Mesenchymal stem cell (in vitro differentiated cells and primary cell): Measurements from ENCODE around the gene NDUFB11.

Experiments
- DNase-seq: peaks from one replicate; pipeline ENCODE4 v3.0.0-alpha.2; 2013
- H2AFZ ChIP-seq: one replicate; pipeline ENCODE4 v1.6.1; 2013; ENCODE audit warnings: low read depth, mild to moderate bottlenecking, control low read depth, inconsistent platforms, low read length, moderate library complexity
- H2AK5ac ChIP-seq: 2 replicates; pipeline ENCODE4 v1.6.1; 2013; ENCODE audit warnings: low read length, moderate library complexity, mild to moderate bottlenecking, inconsistent platforms; ENCODE audit not compliant: severe bottlenecking
- H2BK120ac ChIP-seq: one replicate; pipeline ENCODE4 v1.6.1; 2013; ENCODE audit warnings: low read depth, mild to moderate bottlenecking, inconsistent platforms, low read length, moderate library complexity
- H2BK12ac ChIP-seq, 2 experiments: one replicate each; pipeline ENCODE4 v1.6.1; 2013; ENCODE audit warnings: inconsistent platforms in 2 of 2, low read length in 2 of 2, mild to moderate bottlenecking in 2 of 2, moderate library complexity in 2 of 2, control low read depth in 1 of 2
- H2BK15ac ChIP-seq: one replicate; pipeline ENCODE4 v1.6.1; 2013; ENCODE audit warnings: mild to moderate bottlenecking, low read depth, inconsistent platforms; ENCODE audit not compliant: poor library complexity, severe bottlenecking
- H2BK5ac ChIP-seq: 2 replicates; pipeline ENCODE4 v1.6.1; 2013; ENCODE audit warnings: low read depth, mild to moderate bottlenecking, low read length, control low read depth, inconsistent platforms; ENCODE audit not compliant: poor library complexity, severe bottlenecking
- H3K14ac ChIP-seq, 2 experiments: one replicate each; pipeline ENCODE4 v1.6.1; 2013; ENCODE audit warnings: inconsistent platforms in 2 of 2, low read length in 2 of 2, control low read depth in 1 of 2, mild to moderate bottlenecking in 1 of 2, moderate library complexity in 1 of 2
- H3K18ac ChIP-seq, 2 experiments: one replicate each; pipeline ENCODE4 v1.6.1; 2013; ENCODE audit warnings: inconsistent platforms in 2 of 2, low read length in 2 of 2, control low read depth in 1 of 2, low read depth in 1 of 2, mild to moderate bottlenecking in 1 of 2
- H3K23ac ChIP-seq, 2 experiments: one replicate each; pipeline ENCODE4 v1.6.1; 2013; ENCODE audit warnings: inconsistent platforms in 2 of 2, low read length in 2 of 2, mild to moderate bottlenecking in 2 of 2, moderate library complexity in 2 of 2, control low read depth in 1 of 2
- H3K27ac ChIP-seq: 2 replicates; pipeline ENCODE4 v1.5.1; 2013; ENCODE audit warnings: mild to moderate bottlenecking, moderate library complexity, low read length, control low read depth, inconsistent platforms; ENCODE audit not compliant: poor library complexity, severe bottlenecking
- H3K27me3 ChIP-seq, 2 experiments: 2 replicates each; pipeline versions ENCODE4 v1.6.1 to v1.7.0; 2013; ENCODE audit warnings: low read length in 2 of 2, mild to moderate bottlenecking in 2 of 2, moderate library complexity in 2 of 2, control low read depth in 1 of 2, inconsistent platforms in 1 of 2; ENCODE audit not compliant: control insufficient read depth in 1 of 2, insufficient read depth in 1 of 2
- H3K36me3 ChIP-seq, 2 experiments: 2 replicates each; pipeline versions ENCODE4 v1.6.1 to v1.7.0; 2013; ENCODE audit warnings: low read length in 2 of 2, control low read depth in 1 of 2, inconsistent platforms in 1 of 2, low read depth in 1 of 2, mild to moderate bottlenecking in 1 of 2; ENCODE audit not compliant: insufficient read depth in 2 of 2, control insufficient read depth in 1 of 2
- H3K4ac ChIP-seq, 2 experiments: one replicate each; pipeline ENCODE4 v1.6.1; 2013; ENCODE audit warnings: inconsistent platforms in 2 of 2, low read length in 2 of 2, mild to moderate bottlenecking in 2 of 2, moderate library complexity in 2 of 2, control low read depth in 1 of 2, low read depth in 1 of 2
- H3K4me1 ChIP-seq: 2 replicates; pipeline ENCODE4 v1.6.1; 2013; ENCODE audit warnings: low read depth, low read length, control low read depth; ENCODE audit not compliant: control insufficient read depth, insufficient read depth
- H3K4me2 ChIP-seq: 2 replicates; pipeline ENCODE4 v1.6.1; 2013; ENCODE audit warnings: low read length, mild to moderate bottlenecking, inconsistent platforms; ENCODE audit not compliant: poor library complexity, severe bottlenecking
- H3K4me3 ChIP-seq, 2 experiments: 2 replicates each; pipeline versions ENCODE4 v1.5.1 to v1.7.0; 2013; ENCODE audit warnings: low read length in 2 of 2, mild to moderate bottlenecking in 2 of 2, control low read depth in 1 of 2, low read depth in 1 of 2; ENCODE audit not compliant: insufficient read depth in 1 of 2
- H3K79me1 ChIP-seq: replicated peaks from 2 replicates; pipeline ENCODE4 v1.6.1; 2013; ENCODE audit warnings: mild to moderate bottlenecking, control low read depth, low read length, inconsistent platforms; ENCODE audit not compliant: poor library complexity, severe bottlenecking
- H3K9ac ChIP-seq: 2 replicates; pipeline ENCODE4 v1.7.0; 2013; ENCODE audit warnings: mild to moderate bottlenecking, low read length, moderate library complexity
- H3K9me3 ChIP-seq: 2 replicates; pipeline ENCODE4 v1.7.0; 2013; ENCODE audit warnings: mild to moderate bottlenecking, low read length; ENCODE audit not compliant: control insufficient read depth
- H4K8ac ChIP-seq: one replicate; pipeline ENCODE4 v1.6.1; 2013; ENCODE audit warnings: inconsistent platforms, mild to moderate bottlenecking, low read length, moderate library complexity
- H4K91ac ChIP-seq: one replicate; pipeline ENCODE4 v1.6.1; 2013; ENCODE audit warnings: mild to moderate bottlenecking, low read length, inconsistent platforms
- WGBS: methylation state at CpG from one replicate; pipeline ENCODE4 v1.1.7; 2013; ENCODE audit warnings: mixed read lengths; 5-methylcytosine and 5-hydroxymethylcytosine counted together

The NDUFB11 gene

DNA sequence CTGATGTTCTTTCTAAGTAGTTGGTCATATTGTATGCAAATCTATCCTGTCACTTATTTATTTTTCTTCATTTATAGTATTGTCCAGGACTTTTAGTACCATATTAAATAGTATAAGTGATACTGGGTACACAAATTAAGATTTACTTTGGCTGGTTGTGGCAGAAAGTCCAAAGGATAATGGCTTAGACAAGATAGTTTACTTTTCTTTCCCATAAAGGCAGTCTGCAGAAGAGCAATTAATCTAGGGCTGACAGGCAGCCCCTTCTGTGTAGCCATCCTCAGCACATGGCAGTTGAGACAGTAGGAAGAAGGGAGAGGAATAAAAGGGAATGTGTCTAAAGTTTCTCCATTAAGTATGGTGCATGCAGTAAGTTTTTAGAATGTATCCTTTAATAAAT lies 6.9 kb upstream of the NDUFB11 start:
- Histone ChIP-seq H2BK15ac (no peak overlapping the region), H4K91ac (no peak overlapping the region), H2AFZ (no peak overlapping the region), H4K8ac (no peak overlapping the region), H3K27me3 (peaks cover 0 to 20% of the 10 kb centered on the region in 2 experiments), H2AK5ac (no peak overlapping the region), H3K4ac (no peak overlapping the region), H3K36me3 (peaks cover 11 to 18% of the 10 kb centered on the region in 2 experiments), H3K9ac (no peak overlapping the region), H3K4me2 (no peak overlapping the region), H3K18ac (no peak overlapping the region), H3K4me3 (no peak overlapping the region), H3K4me1 (peaks cover 11% of the 10 kb centered on the region), H3K14ac (no peak overlapping the region), H2BK5ac (no peak overlapping the region), H3K23ac (no peak overlapping the region), H2BK12ac (no peak overlapping the region), H2BK120ac (no peak overlapping the region), H3K27ac (no peak overlapping the region), H3K79me1 (no peaks in the 10 kb centered on the region), H3K9me3 (no peaks in the 10 kb centered on the region)
- no peak for DNase-seq

DNA sequence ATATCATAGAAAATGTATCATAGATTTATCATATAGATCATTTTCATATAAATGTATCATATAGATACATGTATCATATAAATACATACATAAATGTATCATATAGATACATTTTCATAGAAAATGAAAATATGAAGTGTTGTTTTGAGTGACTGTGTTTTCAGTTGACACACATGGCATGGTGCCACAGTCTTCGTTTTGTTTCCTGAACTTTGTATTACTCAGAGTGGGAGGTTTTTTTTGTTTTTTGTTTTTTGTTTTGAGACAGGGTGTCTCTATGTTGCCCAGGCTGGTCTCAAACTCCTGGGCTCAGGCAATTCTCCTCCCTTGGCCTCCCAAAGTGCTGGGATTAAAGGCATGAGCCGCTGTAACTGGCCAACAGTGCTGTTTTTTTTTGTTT lies 4.4 kb upstream of the NDUFB11 start:
- DNase-seq: no peak
- Histone ChIP-seq H2BK15ac (no peak overlapping the region), H3K36me3 (peaks cover 10 to 11% of the 10 kb centered on the region in 2 experiments), H3K79me1 (no peaks in the 10 kb centered on the region), H3K9ac (peak overlapping the region; percentile 32), H3K23ac (no peak overlapping the region), H3K27ac (no peak overlapping the region), H3K9me3 (no peaks in the 10 kb centered on the region), H3K4me2 (no peak overlapping the region), H3K4me1 (peaks cover 11% of the 10 kb centered on the region), H3K4ac (no peak overlapping the region), H2BK120ac (no peak overlapping the region), H2BK12ac (no peak overlapping the region), H4K8ac (no peak overlapping the region), H3K27me3 (peaks cover 0 to 18% of the 10 kb centered on the region in 2 experiments), H2AK5ac (no peak overlapping the region), H2AFZ (no peak overlapping the region), H3K4me3 (no peak overlapping the region), H2BK5ac (no peak overlapping the region), H3K14ac (no peak overlapping the region), H4K91ac (no peak overlapping the region), H3K18ac (no peak overlapping the region)
- 70% methylated on average over 1 of the region's 2 CpGs for WGBS

- Histone ChIP-seq H3K4ac (no peak overlapping the region), H3K9ac (peak overlapping the region; percentile 92), H2BK12ac (no peak overlapping the region), H4K8ac (no peak overlapping the region), H2AFZ (no peak overlapping the region), H3K4me3 (peak overlapping the region in 1 of 2 experiments; percentile 87), H3K9me3 (no peaks in the 10 kb centered on the region), H3K4me2 (peak overlapping the region; percentile 54), H3K27me3 (peaks cover 0 to 19% of the 10 kb centered on the region in 2 experiments), H4K91ac (no peak overlapping the region), H3K36me3 (peaks cover 9 to 12% of the 10 kb centered on the region in 2 experiments), H2BK5ac (no peak overlapping the region), H3K18ac (no peak overlapping the region), H2BK120ac (no peak overlapping the region), H3K4me1 (peaks cover 11% of the 10 kb centered on the region), H3K23ac (no peak overlapping the region), H3K79me1 (no peaks in the 10 kb centered on the region), H2BK15ac (no peak overlapping the region), H2AK5ac (no peak overlapping the region), H3K27ac (no peak overlapping the region), H3K14ac (no peak overlapping the region)
- DNase-seq: no peak
- 95% methylated on average over 11 of the region's 12 CpGs for WGBS
Measured at GRCh38 chrX:47146936-47147859, 2.7 kb upstream of the NDUFB11 start.

GRCh38 chrX:47146121-47146935 lies 1.8 kb upstream of the NDUFB11 start:
- H2BK5ac ChIP-seq: no peak overlapping the region
- H3K4me1 ChIP-seq: peaks cover 11% of the 10 kb centered on the region
- WGBS: 5% methylated on average over 6 of the region's 10 CpGs
- no peaks in the 10 kb centered on the region for H3K79me1 ChIP-seq
- H2BK15ac ChIP-seq: no peak overlapping the region
- H4K8ac ChIP-seq: no peak overlapping the region
- H2BK120ac ChIP-seq: no peak overlapping the region
- H3K9ac ChIP-seq: peak overlapping the region; percentile 92
- no peak overlapping the region for H3K27ac ChIP-seq
- H2AK5ac ChIP-seq: no peak overlapping the region
- H3K4ac ChIP-seq: no peak overlapping the region
- no peak overlapping the region for H2BK12ac ChIP-seq
- no peak for DNase-seq
- peak overlapping the region in 1 of 2 experiments; percentile 77 for H3K23ac ChIP-seq
- no peak overlapping the region for H3K14ac ChIP-seq
- H3K9me3 ChIP-seq: no peaks in the 10 kb centered on the region
- H3K36me3 ChIP-seq: peaks cover 13 to 14% of the 10 kb centered on the region in 2 experiments
- H3K4me2 ChIP-seq: peak overlapping the region; percentile 71
- peak overlapping the region; percentile 87 to 91 for H3K4me3 ChIP-seq
- H3K27me3 ChIP-seq: peaks cover 0 to 24% of the 10 kb centered on the region in 2 experiments
- no peak overlapping the region for H3K18ac ChIP-seq
- H4K91ac ChIP-seq: no peak overlapping the region
- no peak overlapping the region for H2AFZ ChIP-seq
